H1 (cell line): ENCODE measurements around the gene ZFP90. TPM values are rescaled to one million over a fixed set of nuclear protein-coding genes. Genes with fewer than 3 reads are reported as not detected.

ENCODE experiments used
- CTCF ChIA-PET: fragments of 300-600 bp; sonication (Branson Sonifier 250); formaldehyde crosslinking; loops from one replicate; lab custom pipeline; 2021; ENCODE audit not compliant: partially characterized antibody; lab: Charles Lee
- POLR2A ChIA-PET: fragments of 300-600 bp; sonication (Branson Sonifier 250); formaldehyde crosslinking; loops from one replicate; lab custom pipeline; 2021; ENCODE audit warnings: inconsistent platforms; ENCODE audit not compliant: partially characterized antibody; lab: Charles Lee
- DNase-seq, 2 experiments: peaks; one replicate each; pipeline versions ENCODE4 v3.0.0 to v3.0.0-alpha.2; 2010 to 2022; ENCODE audit warnings: low spot score in 2 of 2, low read depth in 1 of 2, mixed read lengths in 1 of 2
- FAIRE-seq: peaks from 2 replicates; lab custom pipeline; 2011; peaks lifted over from hg19 to GRCh38; lab: Jason Lieb, UNC
- H2AFZ ChIP-seq: 2 replicates; pipeline ENCODE4 v1.8.1; 2012; ENCODE audit warnings: low read length, inconsistent platforms
- H2AK5ac ChIP-seq: 2 replicates; pipeline ENCODE4 v1.6.1; 2013; ENCODE audit warnings: low read depth, low read length
- H2BK120ac ChIP-seq: replicated peaks from 2 replicates; pipeline ENCODE3; 2013; ENCODE audit warnings: low read depth, low read length, inconsistent platforms
- H2BK12ac ChIP-seq: 2 replicates; pipeline ENCODE4 v1.6.1; 2013; ENCODE audit warnings: low read depth, low read length
- H2BK15ac ChIP-seq: 2 replicates; pipeline ENCODE4 v1.6.1; 2013; ENCODE audit warnings: low read length
- H2BK20ac ChIP-seq: 2 replicates; pipeline ENCODE4 v1.6.1; 2013; ENCODE audit warnings: low read length
- H2BK5ac ChIP-seq: 2 replicates; pipeline ENCODE4 v1.6.1; 2013; ENCODE audit warnings: low read depth, low read length
- H3K14ac ChIP-seq: 2 replicates; pipeline ENCODE4 v1.6.1; 2013; ENCODE audit warnings: inconsistent platforms; ENCODE audit not compliant: insufficient read length
- H3K18ac ChIP-seq: 2 replicates; pipeline ENCODE4 v1.6.1; 2013; ENCODE audit warnings: low read length; ENCODE audit errors: extremely low read depth
- H3K23ac ChIP-seq: 2 replicates; pipeline ENCODE4 v1.6.1; 2013; ENCODE audit warnings: inconsistent platforms; ENCODE audit not compliant: insufficient read length
- H3K23me2 ChIP-seq: 2 replicates; pipeline ENCODE4 v1.6.1; 2013; ENCODE audit warnings: low read depth, low read length
- H3K27ac ChIP-seq: 2 replicates; pipeline ENCODE4 v1.6.1; 2011; ENCODE audit warnings: low read depth, low read length, inconsistent platforms
- H3K27me3 ChIP-seq, 4 experiments: replicated peaks in 1 of 4; 1 replicate in 1 of 4; 2 replicates in 3 of 4; pipeline versions ENCODE4 v1.6.1 to v1.8.1; 2011 to 2013; ENCODE audit warnings: low read length in 3 of 4, mild to moderate bottlenecking in 3 of 4, inconsistent platforms in 2 of 4, mixed read lengths in 2 of 4, moderate library complexity in 1 of 4; ENCODE audit not compliant: control insufficient read depth in 3 of 4, insufficient read depth in 3 of 4; ENCODE audit errors: extremely low read depth in 1 of 4
- H3K36me3 ChIP-seq, 4 experiments: 2 replicates each; pipeline versions ENCODE4 v1.6.1 to v1.8.1; 2011 to 2013; ENCODE audit warnings: mild to moderate bottlenecking in 4 of 4, low read length in 3 of 4, moderate library complexity in 2 of 4, control low read depth in 1 of 4, inconsistent platforms in 1 of 4; ENCODE audit not compliant: insufficient read depth in 4 of 4, control insufficient read depth in 2 of 4
- H3K4ac ChIP-seq: replicated peaks from 2 replicates; pipeline ENCODE3; 2013; ENCODE audit warnings: low read length, low read depth, mixed read lengths, inconsistent platforms; ENCODE audit not compliant: insufficient read length
- H3K4me1 ChIP-seq, 4 experiments: replicated peaks in 1 of 4; 1 replicate in 1 of 4; 2 replicates in 3 of 4; pipeline versions ENCODE4 v1.6.1 to v1.8.1; 2011 to 2013; ENCODE audit warnings: low read length in 3 of 4, inconsistent platforms in 2 of 4, mixed read lengths in 1 of 4; ENCODE audit not compliant: insufficient read depth in 4 of 4, control insufficient read depth in 3 of 4
- H3K4me2 ChIP-seq, 2 experiments: 2 replicates each; pipeline versions ENCODE4 v1.6.1 to v1.8.1; 2011 to 2013; ENCODE audit warnings: low read depth in 2 of 2, low read length in 2 of 2, control low read depth in 1 of 2, inconsistent platforms in 1 of 2, mild to moderate bottlenecking in 1 of 2; ENCODE audit not compliant: insufficient read depth in 1 of 2
- H3K4me3 ChIP-seq, 4 experiments: fragments of 200-600, 300-600 bp in 1 of 4; sonication (generic), shearing (Covaris generic), sonication (Bioruptor Twin) in 1 of 4; 2 replicates each; pipeline versions ENCODE4 v1.5.1 to v1.8.1; 2011 to 2016; ENCODE audit warnings: low read length in 4 of 4, low read depth in 3 of 4, control low read depth in 2 of 4, inconsistent platforms in 2 of 4, mild to moderate bottlenecking in 2 of 4, mixed read lengths in 1 of 4, moderate library complexity in 1 of 4; ENCODE audit not compliant: insufficient read depth in 2 of 4; ENCODE audit errors: extremely low read depth in 1 of 4
- H3K56ac ChIP-seq: replicated peaks from 2 replicates; pipeline ENCODE3; 2013; ENCODE audit warnings: low read depth, mild to moderate bottlenecking, mixed read lengths, low read length, inconsistent platforms; ENCODE audit not compliant: insufficient read length
- H3K79me1 ChIP-seq: 2 replicates; pipeline ENCODE4 v1.6.1; 2013; ENCODE audit warnings: low read depth, low read length, control low read depth
- H3K79me2 ChIP-seq, 2 experiments: 2 replicates each; pipeline versions ENCODE4 v1.6.1 to v1.8.1; 2012 to 2013; ENCODE audit warnings: low read length in 2 of 2, mild to moderate bottlenecking in 2 of 2, inconsistent platforms in 1 of 2; ENCODE audit not compliant: insufficient read depth in 2 of 2, control insufficient read depth in 1 of 2
- H3K9ac ChIP-seq, 4 experiments: replicated peaks in 1 of 4; 1 replicate in 1 of 4; 2 replicates in 3 of 4; pipeline versions ENCODE4 v1.6.1 to v1.8.1; 2011 to 2013; ENCODE audit warnings: low read depth in 3 of 4, low read length in 3 of 4, control low read depth in 2 of 4, mild to moderate bottlenecking in 2 of 4, moderate library complexity in 2 of 4, inconsistent platforms in 1 of 4; ENCODE audit errors: extremely low read depth in 1 of 4
- H3K9me3 ChIP-seq, 2 experiments: 2 replicates each; pipeline versions ENCODE4 v1.6.1 to v1.8.1; 2012 to 2013; ENCODE audit warnings: mild to moderate bottlenecking in 2 of 2, moderate library complexity in 2 of 2, control low read depth in 1 of 2, inconsistent platforms in 1 of 2, low read depth in 1 of 2, low read length in 1 of 2, mixed read lengths in 1 of 2; ENCODE audit not compliant: insufficient read depth in 2 of 2
- H4K20me1 ChIP-seq, 2 experiments: replicated peaks in 1 of 2; 2 replicates each; pipeline versions ENCODE3 to v1.8.1; 2011 to 2013; ENCODE audit warnings: inconsistent platforms in 2 of 2, low read length in 2 of 2, mild to moderate bottlenecking in 1 of 2; ENCODE audit not compliant: insufficient read depth in 2 of 2, control insufficient read depth in 1 of 2
- H4K5ac ChIP-seq: 2 replicates; pipeline ENCODE4 v1.6.1; 2013; ENCODE audit warnings: low read length, low read depth, mixed read lengths, inconsistent platforms; ENCODE audit not compliant: insufficient read length
- H4K8ac ChIP-seq: 2 replicates; pipeline ENCODE4 v1.8.0; 2013; ENCODE audit warnings: mild to moderate bottlenecking, moderate library complexity, low read length, inconsistent platforms; ENCODE audit not compliant: insufficient read depth; ENCODE audit errors: extremely low read depth
- H4K91ac ChIP-seq: replicated peaks from 2 replicates; pipeline ENCODE3; 2013; ENCODE audit warnings: low read length, mixed read lengths, inconsistent platforms; ENCODE audit not compliant: insufficient read length
- ASH2L ChIP-seq: fragments of 200-600, 300-600 bp; sonication (generic); IDR thresholded peaks from one replicate; pipeline ENCODE4 v1.7.1; 2017; ENCODE audit warnings: low read length
- ATF3 ChIP-seq: IDR thresholded peaks from 2 replicates; pipeline ENCODE4 v1.6.1; 2011; ENCODE audit warnings: low read depth, mild to moderate bottlenecking, low read length; ENCODE audit not compliant: insufficient read depth
- BACH1 ChIP-seq: IDR thresholded peaks from 2 replicates; pipeline ENCODE4 v1.6.1; 2012; ENCODE audit warnings: low read length, improper control_type of control experiment
- BCL11A ChIP-seq, 2 experiments: IDR thresholded peaks; one replicate each; pipeline ENCODE4 v1.6.1; 2011; ENCODE audit warnings: low read depth in 2 of 2, low read length in 2 of 2, mild to moderate bottlenecking in 2 of 2
- CTBP2 ChIP-seq: IDR thresholded peaks from 2 replicates; pipeline ENCODE4 v1.7.0; 2011; ENCODE audit warnings: borderline replicate concordance, mild to moderate bottlenecking, moderate library complexity, mixed read lengths, low read length; ENCODE audit not compliant: insufficient read depth, insufficient read length
- KDM1A ChIP-seq: fragments of 200-600, 300-600 bp; sonication (generic); IDR thresholded peaks from 2 replicates; pipeline ENCODE4 v1.7.1; 2016; ENCODE audit warnings: mild to moderate bottlenecking, low read length, borderline replicate concordance
- NANOG ChIP-seq: IDR thresholded peaks from 2 replicates; pipeline ENCODE4 v1.6.1; 2011; ENCODE audit warnings: low read length, low read depth, mild to moderate bottlenecking, inconsistent platforms; ENCODE audit not compliant: insufficient read depth, poor library complexity, severe bottlenecking
- WGBS, 2 experiments: shearing (Covaris generic) in 1 of 2; methylation state at CpG; one replicate each; pipeline versions ENCODE4 v1.1.6 to v1.1.7; 2013 to 2015; ENCODE audit warnings: low lambda C conversion rate in 2 of 2, mixed read lengths in 2 of 2, inconsistent platforms in 1 of 2, low coverage in 1 of 2, missing lambda C conversion rate in 1 of 2; ENCODE audit not compliant: insufficient replicate concordance in 2 of 2, insufficient coverage in 1 of 2, insufficient read length in 1 of 2; ENCODE audit errors: extremely low coverage in 1 of 2, missing lambda C conversion rate in 1 of 2; 5-methylcytosine and 5-hydroxymethylcytosine counted together
- polyA plus RNA-seq, 7 experiments: library from polyadenylated mRNA; depleted of rRNA in 3 of 7; stranded (reverse) in 5 of 7; unstranded in 2 of 7; fragments of >200 nt in 5 of 7; fragments of 200-250 nt in 2 of 7; gene quantifications; 1 replicate in 5 of 7; 2 replicates in 1 of 7; 4 replicates in 1 of 7; pipeline versions ENCODE4 v1.2.1 to v1.2.3, GENCODE V29; 2011 to 2013; ENCODE audit warnings: missing spikeins in 2 of 7, mixed read lengths in 2 of 7
- total RNA-seq: library from RNA; stranded (reverse); fragmentation: NEBNext Ultra II Directional; extraction: Animal tissue kit (Norgen Biotek cat#: 25700); gene quantifications from 2 replicates; pipeline ENCODE4 v1.2.1, GENCODE V29; 2021
- TF ChIP-seq, protein P1 (sequence below): IDR thresholded peaks from 2 replicates; pipeline ENCODE4 v1.6.1; 2012; ENCODE audit warnings: inconsistent platforms

The ZFP90 gene
- total and polyA plus RNA-seq, 2 of the 8 experiments (the other 6 are each of a cell fraction or from before 2014, with no cell fraction given) = 10.3 to 19.1 TPM

GRCh38 chr16:68517606-68518166, 21.4 kb upstream of the ZFP90 start:
- CTCF ChIA-PET = interaction anchor here (0.6 to 3.0 kb wide), 9 partner anchors 8 to 170 kb away, joined by 3 to 12 read pairs (median 3); no protein-coding TSS in a partner anchor
- no peak overlapping the region for H3K27ac ChIP-seq
- H3K4me1 ChIP-seq = no peaks in the 10 kb centered on the region; a peak in 1 of 7 replicates
- no peak overlapping the region for H3K23ac ChIP-seq
- H2AFZ ChIP-seq = no peak overlapping the region
- no peak overlapping the region for H4K5ac ChIP-seq
- H4K8ac ChIP-seq = no peak overlapping the region
- H2BK20ac ChIP-seq = no peak overlapping the region
- H3K27me3 ChIP-seq = peaks cover 0 to 7% (median 3%) of the 10 kb centered on the region in 4 experiments; a peak in 4 of 7 replicates
- no peak for TF ChIP-seq ASH2L
- TF ChIP-seq NANOG = no peak
- no peak for TF ChIP-seq ATF3
- TF ChIP-seq, protein P1, sequence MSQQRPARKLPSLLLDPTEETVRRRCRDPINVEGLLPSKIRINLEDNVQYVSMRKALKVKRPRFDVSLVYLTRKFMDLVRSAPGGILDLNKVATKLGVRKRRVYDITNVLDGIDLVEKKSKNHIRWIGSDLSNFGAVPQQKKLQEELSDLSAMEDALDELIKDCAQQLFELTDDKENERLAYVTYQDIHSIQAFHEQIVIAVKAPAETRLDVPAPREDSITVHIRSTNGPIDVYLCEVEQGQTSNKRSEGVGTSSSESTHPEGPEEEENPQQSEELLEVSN = no peak
- TF ChIP-seq KDM1A = no peak
- no peak for TF ChIP-seq BACH1
- TF ChIP-seq CTBP2 = no peak
- TF ChIP-seq BCL11A (IDR thresholded peaks at IDR 0.05; ENCODE audit: low read depth in 2 of 2, low read length in 2 of 2) = no peak
- H3K14ac ChIP-seq = no peak overlapping the region
- no peak overlapping the region for H2BK5ac ChIP-seq
- H3K4ac ChIP-seq = no peak overlapping the region
- H3K4me3 ChIP-seq = no peak overlapping the region
- no peaks in the 10 kb centered on the region for H3K79me1 ChIP-seq
- POLR2A ChIA-PET = no interaction called here
- no peak for DNase-seq
- H2BK120ac ChIP-seq = no peak overlapping the region
- no peaks in the 10 kb centered on the region for H3K23me2 ChIP-seq
- H3K4me2 ChIP-seq = no peak overlapping the region
- WGBS, 2 experiments = 74% methylated on average over 7 of the region's 7 CpGs; no CpG with 5 or more reads in 1 of the 2 experiments
- H3K9ac ChIP-seq = no peak overlapping the region
- no peak for FAIRE-seq
- no peaks in the 10 kb centered on the region for H3K79me2 ChIP-seq
- no peak overlapping the region for H2BK12ac ChIP-seq
- no peak overlapping the region for H3K56ac ChIP-seq
- H2BK15ac ChIP-seq = no peak overlapping the region
- H2AK5ac ChIP-seq = no peak overlapping the region
- H3K36me3 ChIP-seq = no peaks in the 10 kb centered on the region
- H3K18ac ChIP-seq = no peak overlapping the region
- H4K20me1 ChIP-seq = no peaks in the 10 kb centered on the region
- H3K9me3 ChIP-seq = no peaks in the 10 kb centered on the region
- no peak overlapping the region for H4K91ac ChIP-seq
